Measurements from ENCODE around the gene TULP1.
A peak's percentile ranks its signal among the peaks of the same experiment; 100 is the strongest.

The TULP1 gene

DNA sequence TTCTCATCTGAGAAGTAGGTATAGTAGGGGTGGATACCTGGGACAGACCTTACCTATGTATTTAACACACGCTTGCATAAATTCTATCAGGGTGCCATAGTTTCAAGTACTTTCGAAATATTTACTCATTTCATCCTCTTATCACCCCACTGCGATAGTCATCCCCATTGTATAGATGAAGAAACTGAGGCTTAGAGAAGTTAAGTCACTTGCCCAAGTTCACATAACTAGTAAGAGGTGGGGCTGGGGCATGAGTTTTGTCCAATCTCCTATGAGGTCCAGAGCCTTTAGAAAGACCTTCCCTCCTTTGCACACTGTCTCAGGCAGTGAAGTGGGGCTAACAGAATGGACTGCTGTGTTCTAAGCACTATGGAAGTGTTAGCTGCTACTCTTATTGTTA lies 6.2 kb downstream of the TULP1 start:
- H3K36me3 ChIP-seq (ENCODE audit: insufficient read depth, low read length) = no peaks in the 10 kb centered on the region
- no peak for TF ChIP-seq FOXP2 (optimal IDR thresholded peaks at IDR 0.05; ENCODE audit: control extremely low read depth, extremely low read length, insufficient read depth)
- no peak for TF ChIP-seq POLR2AphosphoS5 (IDR thresholded peaks at IDR 0.05; ENCODE audit: borderline replicate concordance, low read depth, low read length)
- TF ChIP-seq EZH2 (IDR thresholded peaks at IDR 0.05) = no peak
- H3K27ac ChIP-seq = no peak overlapping the region
- H3K4me3 ChIP-seq = no peak overlapping the region
- H3K9ac ChIP-seq (ENCODE audit: insufficient read length) = no peak overlapping the region
- no peaks in the 10 kb centered on the region for H3K9me3 ChIP-seq (ENCODE audit: low read depth, low read length)
- DNase-seq (ENCODE audit: low read depth, low spot score) = no peak

DNA sequence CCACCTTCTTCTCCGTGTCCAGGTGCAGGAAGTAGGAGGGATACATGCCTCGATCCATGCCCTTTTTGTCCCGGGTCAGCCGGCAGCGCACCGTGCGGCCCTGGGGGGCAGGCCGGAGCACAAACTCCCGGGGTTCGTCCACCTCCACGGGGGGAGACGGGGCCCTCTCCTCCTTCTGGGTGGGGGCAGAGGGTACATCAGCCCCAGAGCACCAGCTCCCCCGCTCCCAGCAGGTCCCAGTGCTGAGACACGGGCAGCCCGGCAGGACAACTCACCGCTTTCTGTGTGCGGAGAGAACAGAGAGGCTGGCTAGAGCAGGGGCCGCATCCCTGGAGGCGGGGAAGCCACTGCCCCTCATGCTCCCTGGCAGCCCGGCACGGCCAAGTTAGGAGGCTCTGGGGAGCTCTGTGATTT lies 6.7 kb downstream of the TULP1 start:
- no peaks in the 10 kb centered on the region for H3K36me3 ChIP-seq (ENCODE audit: insufficient read depth, low read length)
- no peak overlapping the region for H3K27ac ChIP-seq
- DNase-seq (ENCODE audit: low read depth, low spot score) = no peak
- no peak overlapping the region for H3K4me3 ChIP-seq
- TF ChIP-seq POLR2AphosphoS5 (IDR thresholded peaks at IDR 0.05; ENCODE audit: borderline replicate concordance, low read depth, low read length) = no peak
- TF ChIP-seq FOXP2 (optimal IDR thresholded peaks at IDR 0.05; ENCODE audit: control extremely low read depth, extremely low read length, insufficient read depth) = no peak
- TF ChIP-seq EZH2 (IDR thresholded peaks at IDR 0.05) = no peak
- no peak overlapping the region for H3K9ac ChIP-seq (ENCODE audit: insufficient read length)
- no peaks in the 10 kb centered on the region for H3K9me3 ChIP-seq (ENCODE audit: low read depth, low read length)

DNA sequence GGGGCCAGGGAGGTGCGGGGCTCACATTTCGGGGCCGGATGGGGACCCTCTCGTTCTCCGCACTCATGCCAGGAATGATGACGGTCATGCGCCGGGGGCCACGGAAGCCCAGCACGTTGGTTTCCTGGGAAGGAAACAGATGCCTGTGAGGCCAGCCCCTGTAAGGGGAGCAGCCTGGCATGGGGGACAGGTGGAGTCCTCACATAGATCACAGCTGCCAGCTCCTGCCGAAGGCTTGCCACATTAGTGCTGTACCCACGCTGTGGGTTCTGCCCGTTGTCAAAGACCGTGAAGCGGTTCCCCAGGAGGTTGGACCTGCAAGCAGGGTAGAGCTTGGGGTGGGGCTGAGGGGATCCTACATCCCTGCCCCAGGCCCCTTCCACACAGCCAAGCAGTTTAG lies 9.2 kb downstream of the TULP1 start:
- no peak for DNase-seq (ENCODE audit: low read depth, low spot score)
- H3K9me3 ChIP-seq (ENCODE audit: low read depth, low read length) = no peaks in the 10 kb centered on the region
- H3K36me3 ChIP-seq (ENCODE audit: insufficient read depth, low read length) = no peaks in the 10 kb centered on the region
- TF ChIP-seq FOXP2 (optimal IDR thresholded peaks at IDR 0.05; ENCODE audit: control extremely low read depth, extremely low read length, insufficient read depth) = no peak
- no peak for TF ChIP-seq POLR2AphosphoS5 (IDR thresholded peaks at IDR 0.05; ENCODE audit: borderline replicate concordance, low read depth, low read length)
- TF ChIP-seq EZH2 (IDR thresholded peaks at IDR 0.05) = no peak
- H3K27ac ChIP-seq = no peak overlapping the region
- no peak overlapping the region for H3K9ac ChIP-seq (ENCODE audit: insufficient read length)
- H3K4me3 ChIP-seq = no peak overlapping the region

DNA sequence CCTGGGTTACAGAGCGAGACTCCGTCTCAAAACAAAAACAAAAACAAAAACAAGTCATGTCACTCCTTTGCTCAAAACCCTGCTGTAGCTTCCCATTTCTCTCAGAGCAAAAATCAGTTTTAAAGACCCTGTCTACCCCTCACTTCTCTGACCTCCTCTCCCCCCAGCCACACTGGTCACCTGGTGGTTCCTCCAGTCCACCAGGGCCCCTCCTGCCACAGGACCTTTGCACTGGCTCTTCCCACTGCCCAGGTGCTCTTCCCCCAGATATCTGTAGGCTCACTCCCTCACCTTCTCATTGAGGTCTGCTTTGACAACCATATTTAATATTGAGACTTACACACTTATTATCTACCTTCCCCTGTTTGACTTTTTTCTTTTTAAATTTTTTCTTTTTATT lies 10.9 kb downstream of the TULP1 start:
- DNase-seq (ENCODE audit: low read depth, low spot score) = no peak
- Histone ChIP-seq H3K27ac (no peak overlapping the region), H3K36me3 (ENCODE audit: insufficient read depth, low read length) (no peaks in the 10 kb centered on the region), H3K9ac (ENCODE audit: insufficient read length) (no peak overlapping the region), H3K4me3 (no peak overlapping the region), H3K9me3 (ENCODE audit: low read depth, low read length) (no peaks in the 10 kb centered on the region)
- TF ChIP-seq FOXP2 (optimal IDR thresholded peaks at IDR 0.05; ENCODE audit: control extremely low read depth, extremely low read length, insufficient read depth) = no peak
- no peak for TF ChIP-seq EZH2 (IDR thresholded peaks at IDR 0.05)
- TF ChIP-seq POLR2AphosphoS5 (IDR thresholded peaks at IDR 0.05; ENCODE audit: borderline replicate concordance, low read depth, low read length) = no peak

DNA sequence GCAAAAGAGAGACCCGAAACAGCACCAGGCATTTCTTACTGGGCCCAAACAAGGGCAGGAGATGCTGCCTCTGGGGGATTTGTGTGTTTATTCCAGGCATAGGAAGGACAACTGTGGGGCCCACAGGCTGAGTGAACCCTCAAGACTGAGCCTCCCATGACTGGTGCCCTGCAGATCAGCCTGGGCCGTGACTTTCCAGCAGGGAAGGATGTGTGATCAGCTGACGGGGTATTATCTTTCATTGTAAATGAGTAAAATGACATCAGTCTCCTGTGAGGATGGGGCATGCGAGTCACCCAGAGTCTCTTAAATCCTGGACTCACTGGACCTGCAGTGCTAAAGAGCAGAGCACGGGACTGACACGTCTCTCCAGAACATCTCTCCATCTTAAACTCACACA lies 11.9 kb downstream of the TULP1 start:
- DNase-seq (ENCODE audit: low read depth, low spot score) = no peak
- Histone ChIP-seq H3K27ac (no peak overlapping the region), H3K4me3 (no peak overlapping the region), H3K9me3 (ENCODE audit: low read depth, low read length) (no peaks in the 10 kb centered on the region), H3K36me3 (ENCODE audit: insufficient read depth, low read length) (no peaks in the 10 kb centered on the region), H3K9ac (ENCODE audit: insufficient read length) (no peak overlapping the region)
- no peak for TF ChIP-seq FOXP2 (optimal IDR thresholded peaks at IDR 0.05; ENCODE audit: control extremely low read depth, extremely low read length, insufficient read depth)
- TF ChIP-seq EZH2 (IDR thresholded peaks at IDR 0.05) = no peak
- TF ChIP-seq POLR2AphosphoS5 (IDR thresholded peaks at IDR 0.05; ENCODE audit: borderline replicate concordance, low read depth, low read length) = no peak

DNA sequence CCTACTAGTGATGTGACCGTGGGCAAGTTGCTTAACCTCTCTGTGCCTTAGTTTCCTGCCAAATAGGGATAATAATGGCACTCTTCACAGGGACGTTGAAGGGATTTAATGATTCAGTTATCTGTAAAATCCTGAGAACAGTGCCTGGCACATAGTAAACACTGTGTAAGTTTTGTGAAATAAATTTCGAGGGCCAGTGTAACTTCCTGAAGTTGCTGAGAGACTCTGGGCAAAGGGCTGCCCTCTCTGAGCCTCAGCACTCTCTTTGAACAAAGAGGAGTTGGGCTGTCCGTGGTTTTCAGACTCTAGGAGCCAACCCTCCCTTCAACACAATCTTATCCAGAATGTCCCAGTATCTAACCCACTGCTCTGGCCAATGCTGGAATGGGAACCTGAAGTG lies 13.3 kb downstream of the TULP1 start:
- no peak for DNase-seq (ENCODE audit: low read depth, low spot score)
- Histone ChIP-seq H3K27ac (no peak overlapping the region), H3K36me3 (ENCODE audit: insufficient read depth, low read length) (no peaks in the 10 kb centered on the region), H3K9ac (ENCODE audit: insufficient read length) (no peak overlapping the region), H3K4me3 (no peak overlapping the region), H3K9me3 (ENCODE audit: low read depth, low read length) (no peaks in the 10 kb centered on the region)
- no peak for TF ChIP-seq POLR2AphosphoS5 (IDR thresholded peaks at IDR 0.05; ENCODE audit: borderline replicate concordance, low read depth, low read length)
- no peak for TF ChIP-seq EZH2 (IDR thresholded peaks at IDR 0.05)
- TF ChIP-seq FOXP2 (optimal IDR thresholded peaks at IDR 0.05; ENCODE audit: control extremely low read depth, extremely low read length, insufficient read depth) = no peak

DNA sequence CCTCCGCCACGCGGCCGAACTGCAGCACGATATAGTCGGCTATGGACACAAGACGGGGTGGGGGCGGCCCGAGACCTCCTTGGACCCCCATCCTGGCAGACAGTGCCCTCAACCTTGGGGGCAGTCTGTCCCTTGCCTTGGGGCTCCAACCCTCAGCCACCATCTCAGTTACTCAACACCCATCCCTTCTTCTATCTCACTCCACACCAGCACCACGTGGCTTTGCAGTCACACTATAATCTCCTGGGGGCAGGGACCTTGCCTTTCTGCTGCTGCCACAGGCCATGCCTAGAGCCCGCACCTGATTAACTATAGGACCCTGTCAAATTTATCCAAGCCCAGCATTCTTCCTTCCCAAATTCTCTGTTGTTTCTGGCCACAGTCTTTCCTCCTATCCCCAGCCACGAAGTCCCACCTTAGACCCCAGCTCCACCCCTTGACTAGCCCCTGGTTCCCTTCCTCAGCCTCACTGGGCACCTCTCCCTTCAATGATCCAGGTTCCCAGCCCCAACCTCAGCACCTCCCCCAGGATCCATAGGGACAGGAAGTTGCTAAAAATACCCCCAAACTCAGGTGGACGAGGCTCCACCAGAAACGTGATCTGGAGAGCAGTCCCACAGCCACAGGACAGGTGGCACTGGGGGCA lies 14.2 kb downstream of the TULP1 start:
- no peak for DNase-seq (ENCODE audit: low read depth, low spot score)
- TF ChIP-seq EZH2 (IDR thresholded peaks at IDR 0.05) (no peak), FOXP2 (optimal IDR thresholded peaks at IDR 0.05; ENCODE audit: control extremely low read depth, extremely low read length, insufficient read depth) (no peak), POLR2AphosphoS5 (IDR thresholded peaks at IDR 0.05; ENCODE audit: borderline replicate concordance, low read depth, low read length) (no peak)
- no peaks in the 10 kb centered on the region for H3K9me3 ChIP-seq (ENCODE audit: low read depth, low read length)
- H3K9ac ChIP-seq (ENCODE audit: insufficient read length) = no peak overlapping the region
- H3K4me3 ChIP-seq = peak overlapping the region; percentile 92
- no peaks in the 10 kb centered on the region for H3K36me3 ChIP-seq (ENCODE audit: insufficient read depth, low read length)
- H3K27ac ChIP-seq = no peak overlapping the region

DNA sequence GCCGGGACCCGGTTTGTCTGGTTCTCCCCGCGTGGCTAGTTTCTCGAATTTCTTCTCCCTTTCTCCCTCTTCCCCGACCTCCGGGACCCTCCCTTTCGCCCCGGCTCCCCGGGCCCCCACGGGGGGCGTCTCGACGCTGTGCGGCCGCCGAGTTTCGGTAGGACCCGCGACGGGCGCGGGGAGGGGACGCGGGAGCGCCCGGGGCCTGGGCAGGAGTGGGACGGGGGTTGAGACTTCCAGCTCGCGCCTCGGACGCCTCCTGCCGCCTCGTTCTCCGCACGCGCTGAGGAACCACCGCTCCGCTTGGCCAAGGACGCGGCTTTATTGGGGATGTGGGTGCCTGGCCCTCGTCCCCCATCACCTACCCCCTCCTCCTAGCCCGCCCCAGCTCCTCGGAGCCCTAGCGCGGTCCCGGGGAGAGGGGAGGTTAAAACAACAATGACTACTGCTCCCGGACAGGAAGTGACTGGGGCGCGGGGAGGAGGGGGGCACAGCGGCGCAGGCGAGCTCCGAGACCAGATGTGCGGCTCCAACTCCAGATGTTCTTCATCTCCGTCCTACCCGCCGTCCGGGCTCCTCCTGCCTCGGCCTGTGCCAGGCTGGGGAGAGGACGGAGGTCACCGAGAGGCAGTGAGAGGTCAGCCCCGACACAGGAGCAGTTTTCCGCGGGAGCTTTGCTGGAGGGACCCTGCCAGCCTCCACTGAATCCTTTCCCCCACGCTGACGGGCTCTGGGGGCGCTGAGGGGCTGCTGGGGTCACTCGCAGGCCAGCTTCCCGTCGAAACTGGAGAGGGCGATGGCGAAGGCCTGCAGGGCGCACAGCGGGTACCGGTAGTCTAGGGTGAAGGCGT lies 14.9 kb downstream of the TULP1 start:
- H3K36me3 ChIP-seq (ENCODE audit: insufficient read depth, low read length) = no peaks in the 10 kb centered on the region
- no peak for DNase-seq (ENCODE audit: low read depth, low spot score)
- no peaks in the 10 kb centered on the region for H3K9me3 ChIP-seq (ENCODE audit: low read depth, low read length)
- peak overlapping the region; percentile 84 for H3K9ac ChIP-seq (ENCODE audit: insufficient read length)
- peak overlapping the region; percentile 25; the same call in 1 of the 2 replicates for H3K27ac ChIP-seq
- H3K4me3 ChIP-seq = peak overlapping the region; percentile 92
- TF ChIP-seq POLR2AphosphoS5 (IDR thresholded peaks at IDR 0.05; ENCODE audit: borderline replicate concordance, low read depth, low read length) (no peak), EZH2 (IDR thresholded peaks at IDR 0.05) (no peak), FOXP2 (optimal IDR thresholded peaks at IDR 0.05; ENCODE audit: control extremely low read depth, extremely low read length, insufficient read depth) (no peak)

Measured in SK-N-MC (cell line).